T-helper 1 cell treated with Interleukin-12 subunit alpha and Interleukin-12 subunit beta and Interleukin-4 antibody, amounts not matched to agents 30 μg/mL and 1 μg/mL, for 36 hours (primary cell): Measurements from ENCODE around the gene OCA2.

Experiments
- H3K27ac Mint-ChIP-seq: one replicate; pipeline ENCODE4 v1.8.0; 2021; ENCODE audit warnings: mild to moderate bottlenecking, mixed read lengths
- H3K27me3 Mint-ChIP-seq: one replicate; pipeline ENCODE4 v1.8.0; 2021; ENCODE audit warnings: low read depth, mixed read lengths
- H3K36me3 Mint-ChIP-seq: one replicate; pipeline ENCODE4 v1.8.0; 2021; ENCODE audit warnings: low read depth, mixed read lengths
- H3K4me1 Mint-ChIP-seq: one replicate; pipeline ENCODE4 v1.8.0; 2021; ENCODE audit warnings: low read depth, mixed read lengths
- H3K4me3 Mint-ChIP-seq: one replicate; pipeline ENCODE4 v1.8.0; 2021; ENCODE audit warnings: mild to moderate bottlenecking, moderate library complexity, mixed read lengths
- H3K9me3 Mint-ChIP-seq: one replicate; pipeline ENCODE4 v1.8.0; 2021; ENCODE audit warnings: mixed read lengths

Gene OCA2

DNA sequence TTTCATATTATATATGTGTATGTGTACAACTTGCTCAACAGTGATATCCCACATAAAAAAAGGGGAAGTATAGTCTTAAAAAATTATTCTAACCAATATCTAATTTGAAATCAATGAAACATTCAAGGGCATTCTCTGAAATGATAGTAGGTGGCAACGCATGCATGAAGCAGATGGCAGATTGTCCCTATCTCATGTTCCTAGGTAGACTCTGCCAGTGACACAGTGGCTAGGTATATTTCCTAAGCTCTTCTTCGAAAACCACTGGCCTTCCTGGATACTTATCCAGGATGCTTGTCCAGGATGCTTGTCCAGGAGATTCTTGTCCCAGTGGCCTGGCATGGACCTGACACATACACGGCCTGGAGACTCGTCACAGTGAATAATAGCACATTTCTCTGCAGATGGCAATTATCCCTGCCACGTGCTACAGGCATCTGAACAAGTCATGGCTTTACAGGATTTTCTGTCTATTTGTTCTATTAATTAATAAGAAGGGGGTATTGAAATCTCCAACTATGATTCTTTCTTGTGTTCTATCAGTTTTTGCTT is 54.9 kb downstream of the OCA2 start:
- H3K27ac Mint-ChIP-seq = no peak overlapping the region
- H3K4me1 Mint-ChIP-seq = no peaks in the 10 kb centered on the region
- peaks cover 4% of the 10 kb centered on the region for H3K27me3 Mint-ChIP-seq
- no peak overlapping the region for H3K4me3 Mint-ChIP-seq
- no peaks in the 10 kb centered on the region for H3K9me3 Mint-ChIP-seq
- H3K36me3 Mint-ChIP-seq = no peaks in the 10 kb centered on the region

DNA sequence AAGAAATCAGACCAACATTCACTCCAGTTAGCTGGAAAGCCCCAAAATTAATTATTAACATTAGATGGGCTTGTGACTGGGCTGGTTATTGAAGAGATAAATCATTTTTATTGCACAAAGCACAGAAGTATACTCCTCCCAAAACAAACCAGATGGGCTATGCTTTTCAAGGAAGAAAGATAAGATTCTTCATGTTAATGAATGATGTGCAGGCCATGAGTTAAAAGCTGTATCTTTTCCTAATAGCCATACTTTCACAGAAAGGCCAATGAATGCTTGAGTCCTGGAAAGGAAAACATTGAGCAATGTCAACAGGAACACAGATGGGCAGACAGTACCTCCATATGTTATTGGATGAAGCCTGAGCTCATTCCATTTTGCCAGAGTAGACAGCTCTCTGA is 55.4 kb downstream of the OCA2 start:
- Mint-ChIP-seq H3K27me3 (peaks cover 4% of the 10 kb centered on the region), H3K9me3 (no peaks in the 10 kb centered on the region), H3K4me1 (no peaks in the 10 kb centered on the region), H3K4me3 (no peak overlapping the region), H3K36me3 (no peaks in the 10 kb centered on the region), H3K27ac (no peak overlapping the region)

DNA sequence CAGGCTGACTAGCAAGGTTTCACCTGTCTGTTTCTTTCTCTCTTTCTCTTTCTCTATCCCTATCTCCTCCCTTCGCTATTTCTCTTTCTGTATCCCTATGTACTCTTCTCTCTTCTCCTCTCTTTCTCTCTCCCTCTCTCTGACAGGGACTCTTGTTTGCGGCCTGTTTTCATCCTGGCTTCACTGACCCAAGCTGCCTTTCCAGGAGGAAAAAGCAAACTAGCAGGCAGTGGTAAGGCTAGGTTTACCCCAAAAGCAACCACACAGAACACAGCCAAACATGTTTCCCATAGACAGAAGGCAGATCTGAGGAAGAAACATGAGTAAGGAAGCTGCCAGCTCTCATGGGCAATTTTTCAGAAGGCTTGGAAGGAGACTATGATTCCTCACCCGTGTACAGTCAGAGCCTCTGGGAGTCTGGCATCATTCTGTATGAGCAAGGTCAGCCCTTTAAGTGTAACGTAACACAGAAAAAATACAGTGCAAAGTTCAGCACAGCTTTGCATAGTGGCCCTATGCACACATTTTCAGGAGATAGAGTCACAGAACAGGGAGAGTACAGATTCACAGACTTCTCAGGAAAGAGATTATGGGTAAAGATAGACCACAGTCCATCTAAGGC is 61.0 kb downstream of the OCA2 start:
- no peaks in the 10 kb centered on the region for H3K4me1 Mint-ChIP-seq
- H3K4me3 Mint-ChIP-seq = no peak overlapping the region
- peaks cover 4% of the 10 kb centered on the region for H3K27me3 Mint-ChIP-seq
- H3K9me3 Mint-ChIP-seq = no peaks in the 10 kb centered on the region
- no peaks in the 10 kb centered on the region for H3K36me3 Mint-ChIP-seq
- H3K27ac Mint-ChIP-seq = no peak overlapping the region

DNA sequence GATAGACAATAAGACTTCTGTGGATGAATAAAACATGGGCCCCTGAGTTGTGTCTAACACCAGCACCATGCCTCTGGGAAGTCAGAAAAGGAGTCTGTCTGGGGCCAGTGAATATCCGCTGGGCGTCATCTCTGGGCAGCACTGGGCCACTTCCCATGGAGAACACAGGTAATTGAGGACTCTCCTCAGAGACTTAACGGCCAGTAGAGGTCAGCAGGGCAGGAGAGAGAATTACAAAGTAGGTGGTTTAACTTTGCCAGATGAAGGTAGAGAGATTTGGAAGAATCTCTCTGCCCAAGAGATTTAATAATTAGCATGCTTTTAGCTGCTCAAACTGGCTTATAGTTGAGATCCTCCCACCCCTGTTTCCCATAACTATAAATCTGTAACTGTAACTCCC is 65.7 kb downstream of the OCA2 start:
- Mint-ChIP-seq H3K27ac (no peak overlapping the region), H3K27me3 (no peaks in the 10 kb centered on the region), H3K4me3 (no peak overlapping the region), H3K4me1 (no peaks in the 10 kb centered on the region), H3K36me3 (no peaks in the 10 kb centered on the region), H3K9me3 (no peaks in the 10 kb centered on the region)

DNA sequence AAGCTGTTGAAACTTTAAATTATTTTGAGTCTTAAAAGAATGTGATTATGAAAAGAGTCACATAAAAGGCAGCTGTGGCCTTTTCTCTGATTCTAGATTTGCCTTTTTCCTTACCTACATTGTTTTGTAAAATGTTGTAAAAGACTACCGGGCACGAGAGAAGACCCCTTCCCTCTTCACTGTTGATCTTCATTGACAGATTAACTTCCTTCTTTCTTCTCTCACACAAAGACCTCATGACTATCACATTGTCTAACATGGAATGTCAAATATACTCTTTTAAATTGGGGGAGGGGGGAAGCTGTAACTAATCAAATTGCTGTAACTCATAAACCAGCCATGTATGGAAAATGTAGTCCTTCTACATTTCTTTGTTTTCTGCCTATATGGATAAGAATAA is 68.3 kb downstream of the OCA2 start:
- Mint-ChIP-seq H3K4me1 (no peaks in the 10 kb centered on the region), H3K27me3 (no peaks in the 10 kb centered on the region), H3K36me3 (no peaks in the 10 kb centered on the region), H3K9me3 (no peaks in the 10 kb centered on the region), H3K27ac (no peak overlapping the region), H3K4me3 (no peak overlapping the region)

DNA sequence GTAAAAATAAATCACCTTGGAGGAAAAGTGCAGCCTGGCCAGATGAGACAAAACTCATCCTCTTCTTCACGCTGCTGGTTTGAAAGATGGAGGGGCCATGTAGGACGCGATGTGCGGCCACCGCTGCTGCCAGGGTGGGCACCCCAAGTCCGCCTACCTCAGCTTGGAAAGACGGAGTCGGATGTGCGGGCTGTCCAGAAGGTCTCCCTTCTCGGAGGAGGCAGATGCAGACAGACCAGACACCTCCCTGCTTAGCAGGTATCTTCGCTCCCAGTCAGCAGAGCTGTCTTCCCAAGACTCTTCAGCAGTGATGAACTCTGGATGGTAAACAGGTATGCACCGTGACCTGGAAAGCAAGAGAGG is 71.4 kb downstream of the OCA2 start:
- Mint-ChIP-seq H3K4me1 (no peaks in the 10 kb centered on the region), H3K4me3 (no peak overlapping the region), H3K27me3 (no peaks in the 10 kb centered on the region), H3K36me3 (no peaks in the 10 kb centered on the region), H3K9me3 (no peaks in the 10 kb centered on the region), H3K27ac (no peak overlapping the region)

DNA sequence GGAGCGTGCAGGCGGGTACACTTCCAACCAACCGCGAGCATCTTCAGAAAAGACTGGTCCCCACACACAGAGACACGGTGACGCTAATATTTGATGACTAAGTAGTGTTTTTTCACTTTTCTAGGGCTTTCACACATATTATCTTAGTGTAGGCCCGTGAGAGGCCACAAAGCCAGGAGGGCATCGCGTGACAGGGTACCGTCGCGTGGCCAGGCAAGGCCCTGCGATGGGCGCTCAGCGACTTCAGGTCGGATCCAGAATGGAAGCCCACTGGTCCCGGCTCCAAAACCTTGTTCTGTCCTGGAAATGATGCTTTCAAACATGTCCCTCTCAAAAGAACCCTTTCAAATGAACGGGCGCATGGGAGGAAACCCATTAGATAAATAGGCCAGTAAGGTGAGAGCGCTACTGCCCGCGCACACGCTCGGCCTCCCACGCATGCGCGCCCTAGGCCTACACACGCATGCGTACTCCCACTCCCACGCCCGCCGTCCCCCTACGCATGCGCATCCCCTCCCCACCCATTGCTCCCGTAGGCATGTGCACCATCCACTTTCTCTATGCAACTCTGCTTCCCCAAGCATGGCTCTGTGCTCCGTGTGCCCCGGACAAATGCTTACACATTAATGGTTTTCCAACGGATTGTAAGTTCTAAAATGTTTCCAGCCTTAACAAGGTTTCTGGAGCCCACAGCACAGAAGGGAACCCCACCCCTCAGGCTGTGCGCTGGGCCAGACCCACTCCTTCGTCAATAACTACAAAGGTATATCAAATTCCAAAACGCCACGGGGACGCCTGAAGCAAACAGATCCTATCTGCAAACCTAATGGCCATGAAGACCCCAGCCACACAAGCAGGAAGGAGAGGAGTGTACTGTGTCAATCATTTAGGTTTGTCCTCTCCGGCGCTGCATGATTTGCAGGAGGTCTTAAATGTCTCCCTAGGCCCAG is 72.1 kb downstream of the OCA2 start:
- Mint-ChIP-seq H3K27me3 (no peaks in the 10 kb centered on the region), H3K27ac (no peak overlapping the region), H3K36me3 (no peaks in the 10 kb centered on the region), H3K4me3 (no peak overlapping the region), H3K9me3 (no peaks in the 10 kb centered on the region), H3K4me1 (no peaks in the 10 kb centered on the region)

DNA sequence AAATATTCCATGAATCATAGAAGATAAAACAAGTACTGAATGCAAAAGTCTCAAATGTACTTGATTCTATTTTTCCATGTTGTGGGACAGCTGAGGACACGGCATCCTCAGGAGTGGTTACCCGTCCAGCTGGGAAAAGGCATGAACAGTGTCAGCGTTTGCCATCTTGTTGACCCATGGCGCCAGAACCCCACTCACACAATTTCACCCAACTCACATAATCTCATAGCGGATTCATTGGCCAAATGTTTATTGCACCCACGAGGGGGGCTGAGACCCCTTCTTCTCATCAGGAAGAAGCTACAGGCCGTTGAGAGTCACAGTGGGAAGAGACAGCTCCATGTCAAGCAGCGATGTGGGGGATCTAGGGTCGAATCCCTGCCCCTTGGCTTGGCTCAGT is 72.9 kb downstream of the OCA2 start:
- H3K27me3 Mint-ChIP-seq = no peaks in the 10 kb centered on the region
- no peak overlapping the region for H3K4me3 Mint-ChIP-seq

DNA sequence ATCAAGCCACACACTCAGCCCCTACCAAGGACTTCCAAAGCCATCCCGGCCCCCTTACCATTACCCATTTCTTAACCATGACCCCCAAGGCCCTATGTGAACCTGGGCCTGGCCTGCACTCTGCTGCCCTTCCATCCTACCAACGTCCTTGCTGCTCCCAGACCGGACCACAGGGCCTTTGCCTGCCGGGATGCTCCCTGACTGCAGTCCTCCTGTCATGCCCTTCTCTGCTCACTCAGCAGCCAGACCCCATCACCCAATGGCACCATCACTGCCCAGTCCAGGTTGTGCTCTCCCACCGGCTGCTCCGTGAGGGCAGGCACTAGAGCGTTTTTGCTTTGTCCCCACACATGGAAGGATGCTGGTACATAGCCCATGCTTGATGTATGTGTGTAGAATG is 73.7 kb downstream of the OCA2 start:
- Mint-ChIP-seq H3K9me3 (no peaks in the 10 kb centered on the region), H3K27ac (no peak overlapping the region), H3K4me1 (no peaks in the 10 kb centered on the region), H3K4me3 (no peak overlapping the region), H3K27me3 (no peaks in the 10 kb centered on the region), H3K36me3 (no peaks in the 10 kb centered on the region)

More for the DNA sequence above, 72.9 kb downstream of the OCA2 start:
- H3K4me1 Mint-ChIP-seq = no peaks in the 10 kb centered on the region
- H3K27ac Mint-ChIP-seq = no peak overlapping the region
- H3K36me3 Mint-ChIP-seq = no peaks in the 10 kb centered on the region
- no peaks in the 10 kb centered on the region for H3K9me3 Mint-ChIP-seq

DNA sequence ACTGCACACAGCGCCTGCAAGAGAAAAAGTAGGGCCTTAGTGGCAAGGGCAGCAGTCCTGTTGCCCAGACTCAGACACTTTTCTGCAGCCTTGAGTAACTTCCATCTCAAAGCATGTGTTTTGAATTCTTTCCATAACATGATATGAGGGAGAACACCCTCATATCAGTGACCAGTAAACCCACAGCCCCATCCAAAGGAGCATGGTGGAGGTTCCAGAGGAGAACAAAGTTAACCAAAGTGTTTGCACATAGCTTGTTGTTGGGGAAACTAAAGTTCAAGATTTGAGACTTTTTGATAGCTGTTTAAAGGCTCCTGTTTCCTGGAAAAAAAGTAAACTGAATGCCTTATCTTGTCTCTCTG is 74.2 kb downstream of the OCA2 start:
- Mint-ChIP-seq H3K9me3 (no peaks in the 10 kb centered on the region), H3K27ac (no peak overlapping the region), H3K27me3 (no peaks in the 10 kb centered on the region), H3K4me3 (no peak overlapping the region), H3K36me3 (no peaks in the 10 kb centered on the region), H3K4me1 (no peaks in the 10 kb centered on the region)

DNA sequence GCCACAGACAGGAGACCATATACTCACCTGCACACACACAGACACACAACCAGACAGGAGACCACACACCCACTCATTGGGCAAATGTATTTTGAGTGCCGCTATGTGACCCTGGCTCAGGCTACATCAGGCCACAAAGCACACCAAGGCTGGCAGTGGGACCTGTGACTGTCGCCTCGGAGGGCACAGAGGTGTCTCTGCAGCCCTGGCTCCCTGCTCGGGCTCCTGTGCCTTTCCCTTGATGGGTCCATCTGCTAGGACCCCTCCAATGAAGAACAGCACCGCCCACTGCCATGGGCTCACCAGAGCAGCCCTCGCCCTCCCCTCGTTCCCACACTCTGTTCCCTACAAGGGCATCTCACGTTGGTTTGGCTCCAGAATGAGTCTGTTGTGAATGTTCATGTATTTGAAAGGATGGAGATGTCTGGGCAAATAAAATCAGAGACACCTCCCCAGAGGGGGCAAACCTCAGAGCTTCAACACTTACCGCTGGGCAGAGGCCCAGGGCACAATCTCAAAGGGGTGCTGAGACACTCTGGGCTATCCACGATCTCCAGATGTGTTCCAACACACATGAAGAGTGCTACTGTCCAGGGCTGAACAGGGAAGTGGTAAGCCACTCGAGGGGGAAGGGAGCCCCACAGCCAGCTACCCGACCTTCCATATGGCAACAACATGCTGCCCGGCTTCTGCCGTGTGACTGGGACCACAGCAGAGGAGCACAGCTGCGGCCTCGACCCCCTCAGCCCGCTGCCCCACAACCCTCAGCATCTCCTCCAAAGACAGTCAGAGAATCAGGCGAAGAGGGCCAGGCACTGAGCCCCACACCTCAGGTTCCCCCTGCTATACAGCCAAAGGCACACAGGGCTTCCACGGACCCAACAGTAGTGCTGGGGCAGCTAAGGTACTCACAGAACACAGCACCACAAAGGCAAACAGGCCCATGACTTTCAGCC is 74.9 kb downstream of the OCA2 start:
- Mint-ChIP-seq H3K4me1 (no peaks in the 10 kb centered on the region), H3K27ac (no peak overlapping the region), H3K4me3 (no peak overlapping the region), H3K9me3 (no peaks in the 10 kb centered on the region), H3K36me3 (no peaks in the 10 kb centered on the region), H3K27me3 (no peaks in the 10 kb centered on the region)

DNA sequence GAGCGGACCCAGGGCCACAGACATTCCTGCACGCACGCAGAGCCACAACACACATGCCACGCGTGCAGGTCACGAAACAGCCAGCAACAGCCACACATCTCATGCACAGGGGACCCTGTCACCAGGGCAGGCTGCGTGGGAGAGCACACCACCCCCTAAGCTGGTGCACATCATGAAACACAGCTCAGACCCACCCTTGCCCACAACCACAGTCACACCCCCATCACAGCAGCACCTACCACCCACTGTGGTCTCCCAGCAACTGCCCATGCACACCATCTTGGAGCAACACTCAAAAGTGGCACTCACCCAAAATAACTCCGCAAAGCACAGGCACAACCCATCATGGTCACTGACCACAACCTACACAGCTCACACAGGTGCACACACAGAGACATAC is 75.7 kb downstream of the OCA2 start:
- Mint-ChIP-seq H3K9me3 (no peaks in the 10 kb centered on the region), H3K36me3 (no peaks in the 10 kb centered on the region), H3K27ac (no peak overlapping the region), H3K4me3 (no peak overlapping the region), H3K27me3 (no peaks in the 10 kb centered on the region), H3K4me1 (no peaks in the 10 kb centered on the region)

DNA sequence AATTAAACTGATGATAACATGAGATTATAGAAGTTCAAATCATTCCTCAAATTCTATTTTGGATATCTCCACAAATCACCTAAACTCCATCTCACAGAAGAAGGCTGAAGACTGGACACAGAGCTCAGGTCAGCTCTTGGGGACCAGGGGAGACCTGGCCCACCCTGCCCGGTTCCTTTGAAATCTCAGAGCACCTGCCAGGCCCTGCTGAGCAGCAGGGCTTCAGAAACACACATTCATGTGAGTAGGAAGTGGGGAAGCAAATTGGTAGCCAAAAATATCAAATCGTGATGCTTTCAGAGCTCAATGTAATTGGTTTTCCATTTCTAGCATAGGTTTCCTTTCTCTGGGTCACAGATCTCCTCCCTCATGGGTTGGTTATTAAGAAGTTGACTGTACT is 76.2 kb downstream of the OCA2 start:
- H3K36me3 Mint-ChIP-seq = no peaks in the 10 kb centered on the region
- H3K9me3 Mint-ChIP-seq = no peaks in the 10 kb centered on the region
- no peak overlapping the region for H3K27ac Mint-ChIP-seq
- no peaks in the 10 kb centered on the region for H3K4me1 Mint-ChIP-seq
- H3K27me3 Mint-ChIP-seq = no peaks in the 10 kb centered on the region
- H3K4me3 Mint-ChIP-seq = no peak overlapping the region

DNA sequence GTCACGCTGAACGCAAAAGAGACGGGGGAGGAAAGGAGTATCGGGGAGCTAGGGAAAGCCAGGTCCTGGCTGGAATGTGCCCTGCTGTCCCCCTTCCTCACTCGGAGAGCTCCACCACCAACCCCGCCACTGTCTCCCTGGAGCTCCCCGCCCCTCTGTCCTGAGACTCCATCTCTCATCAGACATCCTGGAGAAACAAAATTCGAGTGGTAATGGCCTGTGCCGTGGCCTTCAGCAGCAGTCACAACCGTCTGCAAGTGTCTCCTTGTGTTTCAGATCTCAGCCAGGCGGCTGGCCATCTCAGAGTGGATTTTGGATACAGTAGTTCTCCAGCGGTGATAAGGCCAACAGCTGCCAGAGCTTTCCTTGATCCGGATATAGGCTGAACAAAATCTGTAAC is 76.9 kb downstream of the OCA2 start:
- Mint-ChIP-seq H3K4me3 (no peak overlapping the region), H3K4me1 (no peaks in the 10 kb centered on the region), H3K27me3 (no peaks in the 10 kb centered on the region), H3K9me3 (no peaks in the 10 kb centered on the region), H3K36me3 (no peaks in the 10 kb centered on the region), H3K27ac (no peak overlapping the region)
